Germinal center (tissue), 1 donor: ENCODE data around the gene SLC25A20.

Source experiments
- DNase-seq: peaks from one replicate; pipeline ENCODE4 v3.0.0; 2012; ENCODE audit warnings: mixed read lengths, low spot score

The SLC25A20 gene

DNA sequence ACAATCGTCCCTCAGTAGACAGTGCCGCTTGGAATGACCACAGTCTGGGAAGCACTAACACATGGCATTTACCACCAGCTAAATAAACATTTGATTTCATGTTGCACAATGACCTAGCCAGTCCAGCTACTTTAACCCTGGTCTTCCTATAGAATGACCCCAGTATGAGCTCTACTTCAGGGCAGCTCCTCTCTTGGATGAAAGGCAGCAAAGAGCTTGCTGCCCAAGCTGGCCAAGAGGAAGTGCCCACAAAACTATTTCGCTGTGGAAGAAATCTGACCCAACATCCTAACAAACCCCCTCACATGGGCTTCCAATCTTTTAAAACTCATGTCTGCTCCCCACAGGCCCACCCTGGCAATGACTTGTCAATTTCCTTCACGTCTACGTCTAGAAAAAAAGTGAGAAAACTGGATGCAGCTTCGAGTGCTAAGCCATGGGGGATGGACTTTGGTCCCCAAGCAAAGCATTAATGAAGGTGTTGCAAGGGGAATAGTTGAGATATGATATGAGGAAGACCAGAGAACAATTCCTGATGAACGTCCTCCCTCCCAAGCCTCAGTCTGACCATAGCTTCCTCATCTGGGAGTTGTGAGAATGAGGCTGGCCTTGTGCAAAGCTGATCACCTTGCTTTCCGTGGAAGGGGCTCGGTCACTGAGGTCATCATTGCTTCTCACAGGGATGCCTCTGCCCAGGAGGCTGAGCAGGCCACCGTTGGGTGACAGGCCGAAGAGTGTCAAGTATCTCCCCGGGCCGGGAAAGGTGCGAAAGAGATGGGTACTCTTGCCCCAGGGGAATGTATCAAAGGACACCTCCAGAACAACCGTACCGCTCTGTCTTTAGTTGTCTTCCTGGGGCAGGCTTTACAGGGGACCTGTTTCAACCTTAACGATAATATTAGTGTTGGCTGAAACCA, 964 bp downstream of the SLC25A20 start:
- no peak for DNase-seq

- no peak for DNase-seq
These were observed 1.7 kb downstream of the SLC25A20 start for GRCh38 chr3:48896936-48897335.

- DNase-seq: no peak
These were observed 4.2 kb downstream of the SLC25A20 start for GRCh38 chr3:48894516-48894915.

DNA sequence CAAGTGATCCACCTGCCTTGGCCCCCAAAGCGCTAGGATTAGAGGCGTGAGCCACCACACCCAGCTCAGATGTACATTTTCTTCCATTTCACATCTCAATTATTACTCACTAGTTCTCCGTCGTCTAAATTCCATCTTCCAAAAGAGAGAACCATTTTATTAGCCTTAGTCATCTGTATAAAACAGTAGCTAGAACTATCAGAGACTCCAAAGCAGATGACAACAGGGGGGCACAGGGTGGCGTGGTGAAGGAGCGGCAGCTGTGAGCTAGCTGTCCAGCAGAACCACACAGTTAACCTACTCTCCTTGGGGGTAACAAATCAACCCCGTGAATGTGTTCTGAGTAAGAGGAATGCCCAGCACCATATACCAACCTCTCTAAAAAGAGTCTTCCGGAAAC, 7.1 kb downstream of the SLC25A20 start:
- no peak for DNase-seq

- DNase-seq: no peak
These were observed 12.9 kb downstream of the SLC25A20 start for GRCh38 chr3:48885753-48886152.

- DNase-seq: no peak
These were observed 17.0 kb downstream of the SLC25A20 start for GRCh38 chr3:48881652-48882114.

GRCh38 chr3:48881006-48881405, 17.7 kb downstream of the SLC25A20 start:
- DNase-seq: no peak

DNA sequence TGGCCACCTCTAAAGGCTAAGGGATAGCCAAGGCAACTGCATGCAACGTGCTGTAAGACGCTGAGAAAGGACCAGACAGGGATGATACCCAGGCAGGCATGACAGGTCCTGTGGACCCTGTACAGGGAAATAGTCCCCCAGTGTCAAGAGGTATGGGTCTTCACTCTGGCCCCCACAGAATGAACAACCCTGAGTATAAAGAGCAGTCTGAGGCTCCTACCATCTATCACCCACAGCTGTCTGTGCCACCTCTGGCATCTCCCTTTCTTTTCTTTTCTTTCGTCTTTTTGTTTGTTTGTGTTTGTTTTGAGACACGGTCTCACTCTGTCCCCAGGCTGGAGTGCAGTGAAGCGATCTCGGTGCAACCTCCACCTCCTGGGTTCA, 18.7 kb downstream of the SLC25A20 start:
- DNase-seq: no peak

DNA sequence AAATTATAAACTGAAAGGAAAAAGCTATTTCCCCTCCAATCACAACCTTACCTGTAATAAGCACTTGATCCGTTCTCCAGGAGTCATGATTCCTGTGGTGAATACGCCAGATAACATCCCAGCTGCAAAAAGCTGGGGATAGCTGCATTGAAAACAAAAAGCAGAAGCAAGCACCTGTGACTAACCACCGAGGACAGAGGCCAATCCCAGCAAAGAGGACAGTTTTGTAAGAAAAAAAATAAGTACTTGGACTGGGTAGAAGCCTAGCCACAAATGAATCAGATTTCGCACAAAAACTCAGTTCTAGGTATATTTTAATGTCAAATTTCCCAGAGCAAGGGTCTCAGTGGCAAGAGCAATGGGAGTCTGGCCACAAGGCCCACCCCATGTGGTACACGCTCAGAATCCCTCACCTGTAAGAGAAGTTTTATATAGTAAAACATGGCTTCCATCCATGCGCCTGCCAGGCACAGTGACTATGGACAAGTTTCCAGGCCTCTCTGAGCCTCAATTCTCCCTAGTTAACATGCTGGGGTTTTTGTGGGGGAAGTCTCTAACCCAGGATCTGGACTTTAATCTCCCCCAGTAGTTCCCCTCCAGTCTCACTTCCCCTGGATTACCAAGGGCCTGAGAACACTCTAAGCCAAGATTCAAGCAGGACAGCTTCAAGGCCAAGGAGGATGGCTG, 19.2 kb downstream of the SLC25A20 start:
- DNase-seq: no peak

GRCh38 chr3:48877671-48878070, 21.0 kb downstream of the SLC25A20 start:
- no peak for DNase-seq

- no peak for DNase-seq
These were observed 35.6 kb downstream of the SLC25A20 start for GRCh38 chr3:48863122-48863521.

DNA sequence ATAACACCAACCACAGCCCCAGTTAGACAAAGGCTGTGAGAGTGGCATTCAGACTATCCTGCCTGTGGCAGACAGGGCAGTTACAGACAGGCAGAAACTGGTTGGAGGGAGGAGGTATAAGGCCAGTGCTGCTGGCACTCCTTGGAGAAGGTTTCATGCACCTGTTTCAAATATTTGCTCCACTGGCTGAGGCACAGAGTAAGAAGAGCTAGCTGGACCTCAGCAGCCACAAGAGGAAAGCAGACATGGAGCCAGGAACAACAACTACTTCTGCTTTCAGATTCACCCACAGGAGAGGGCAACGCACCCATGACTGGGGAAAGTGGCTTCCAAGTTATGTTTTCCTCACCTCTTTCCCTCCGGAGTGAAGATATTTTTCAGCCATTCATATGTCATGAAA, 39.5 kb downstream of the SLC25A20 start:
- DNase-seq: no peak

GRCh38 chr3:48858709-48859108, 40.0 kb downstream of the SLC25A20 start:
- DNase-seq: no peak

DNA sequence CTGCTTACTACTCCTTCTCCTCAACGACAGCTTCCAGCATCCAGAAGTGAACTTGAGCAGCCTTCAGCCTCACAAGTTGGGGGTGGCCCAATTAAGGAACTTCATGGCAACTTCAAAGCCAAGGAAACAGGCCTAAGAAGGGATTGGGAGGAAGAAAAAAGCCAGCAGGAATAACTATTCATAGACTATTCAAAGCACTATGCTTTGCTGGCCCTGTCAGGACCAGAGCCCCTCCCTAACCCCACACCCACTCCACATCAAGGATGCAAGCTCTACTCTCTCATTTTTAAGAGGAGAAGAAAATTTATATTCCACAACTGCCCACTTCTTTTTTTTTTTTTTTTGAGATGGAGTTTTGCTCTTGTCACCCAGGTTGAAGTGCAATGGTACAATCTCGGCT, 41.0 kb downstream of the SLC25A20 start:
- DNase-seq: no peak

- DNase-seq: no peak
These were observed 42.2 kb downstream of the SLC25A20 start for GRCh38 chr3:48856469-48856868.

DNA sequence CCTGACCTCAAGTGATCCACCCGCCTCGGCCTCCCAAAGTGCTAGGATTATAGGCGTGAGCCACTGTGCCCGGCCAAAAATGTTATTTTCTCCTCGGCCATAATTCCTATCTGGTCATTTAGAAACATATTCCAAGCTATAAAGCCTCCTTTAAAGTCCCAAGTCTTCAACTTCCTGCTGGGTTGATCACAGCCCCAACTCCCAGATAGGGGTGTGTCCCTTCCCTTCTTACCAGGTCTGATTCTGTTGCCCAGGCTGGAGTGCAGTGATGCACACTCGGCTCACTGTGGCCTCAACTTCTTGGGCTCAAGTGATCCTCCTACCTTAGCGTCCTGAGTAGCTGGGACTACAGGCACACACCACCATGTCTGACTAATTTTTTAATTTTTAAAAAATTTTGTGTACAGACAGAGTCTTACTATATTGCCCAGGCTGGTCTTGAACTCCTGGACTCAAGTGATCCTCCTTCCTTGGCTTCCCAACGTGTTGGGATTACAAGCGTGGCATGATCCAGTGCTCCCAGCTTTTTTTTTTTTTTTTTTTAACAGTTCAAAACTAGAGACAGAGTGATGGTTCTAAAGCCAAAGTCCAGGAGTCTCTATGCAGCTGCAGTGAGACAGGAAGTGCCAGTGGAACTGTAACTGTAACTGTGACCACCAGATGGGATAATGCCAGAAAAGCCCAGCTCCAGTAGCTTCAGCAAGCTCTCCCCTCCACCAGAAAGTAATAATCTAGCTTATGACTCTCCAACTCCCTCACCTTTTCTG, 42.8 kb downstream of the SLC25A20 start:
- DNase-seq: no peak

GRCh38 chr3:48852151-48852550, 46.5 kb downstream of the SLC25A20 start:
- DNase-seq: no peak

DNA sequence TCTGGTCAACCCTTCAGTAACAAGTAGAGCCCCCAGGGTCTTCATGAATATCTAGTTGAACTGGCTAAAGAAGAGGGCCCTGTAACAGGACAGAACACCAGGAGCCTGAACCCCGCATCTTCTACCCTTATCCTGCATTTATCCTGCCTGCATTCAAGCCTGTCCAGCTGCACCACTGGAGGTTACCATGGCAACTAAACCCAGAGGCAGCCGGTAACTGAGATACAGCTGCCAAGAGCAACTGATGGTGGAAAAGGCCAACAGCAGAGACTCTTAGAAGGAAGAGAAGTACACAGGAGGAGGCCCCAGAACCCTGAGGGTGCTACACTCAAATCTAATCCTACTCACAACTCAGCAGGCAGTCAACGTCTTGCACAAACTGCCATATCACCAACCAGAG, 47.3 kb downstream of the SLC25A20 start:
- DNase-seq: no peak

DNA sequence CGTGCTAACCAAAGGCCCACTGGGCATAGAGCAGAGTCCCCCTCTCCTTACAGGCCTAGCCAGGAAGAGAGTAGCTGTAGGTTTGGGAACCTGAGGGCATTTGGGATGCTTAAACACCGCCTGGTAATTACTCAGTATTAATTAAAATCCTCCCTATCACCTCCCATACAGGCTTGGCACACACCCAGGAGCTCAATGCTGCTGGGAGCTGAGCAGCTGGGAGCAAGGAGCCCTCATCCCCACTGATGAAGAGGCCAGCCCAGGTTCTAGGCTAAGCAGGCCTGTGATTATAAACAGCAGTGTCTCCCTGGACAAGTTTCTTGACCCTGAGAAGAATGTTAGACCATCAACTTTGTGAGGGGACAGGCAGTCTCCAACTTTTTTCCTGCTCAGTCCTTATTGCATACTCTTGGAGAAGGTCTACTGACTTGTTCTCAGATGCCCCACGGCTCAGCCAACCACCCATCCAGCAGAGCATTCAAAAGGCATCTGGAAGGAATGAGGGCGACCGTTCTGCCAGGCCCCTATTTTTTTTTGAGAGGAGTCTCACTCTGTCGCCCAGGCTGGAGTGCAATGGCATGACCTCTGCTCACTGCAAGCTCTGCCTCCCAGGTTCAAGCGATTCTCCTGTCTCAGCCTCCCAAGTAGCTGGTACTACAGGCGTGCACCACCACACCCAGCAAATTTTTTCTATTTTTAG, 49.7 kb downstream of the SLC25A20 start:
- no peak for DNase-seq

GRCh38 chr3:48847504-48848423, 50.9 kb downstream of the SLC25A20 start, which contains the start of gene PRKAR2A:
Gene PRKAR2A, minus strand, starts transcription at chr3:48847874. Its CDS starts 278 bp downstream, at chr3:48847596.
- DNase-seq: peak; percentile 95

DNA sequence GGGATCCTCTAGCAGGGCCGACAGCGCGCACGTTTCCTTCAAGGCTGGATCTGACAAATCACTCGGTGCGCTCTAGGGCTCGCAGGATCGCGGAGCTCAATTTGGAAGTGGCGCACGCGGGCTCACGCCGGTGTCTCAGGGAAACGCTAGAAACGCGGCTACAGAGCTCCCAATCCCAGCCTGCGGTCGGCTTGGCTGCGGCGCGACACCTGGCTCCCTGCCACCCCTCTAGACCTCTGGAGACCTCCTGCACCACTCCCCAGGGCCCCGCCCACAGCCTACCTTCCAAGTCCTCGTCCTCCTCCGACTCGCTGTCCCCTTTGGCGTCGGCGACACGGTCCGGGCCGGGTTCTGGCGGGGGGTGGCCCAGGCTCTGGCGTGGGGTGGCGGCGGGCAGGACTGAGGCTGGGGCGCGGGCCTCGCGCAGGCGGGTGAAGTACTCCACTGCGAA, 51.6 kb downstream of the SLC25A20 start:
- DNase-seq: peak; percentile 47
